Measurements from ENCODE around the gene STK11.

DNA sequence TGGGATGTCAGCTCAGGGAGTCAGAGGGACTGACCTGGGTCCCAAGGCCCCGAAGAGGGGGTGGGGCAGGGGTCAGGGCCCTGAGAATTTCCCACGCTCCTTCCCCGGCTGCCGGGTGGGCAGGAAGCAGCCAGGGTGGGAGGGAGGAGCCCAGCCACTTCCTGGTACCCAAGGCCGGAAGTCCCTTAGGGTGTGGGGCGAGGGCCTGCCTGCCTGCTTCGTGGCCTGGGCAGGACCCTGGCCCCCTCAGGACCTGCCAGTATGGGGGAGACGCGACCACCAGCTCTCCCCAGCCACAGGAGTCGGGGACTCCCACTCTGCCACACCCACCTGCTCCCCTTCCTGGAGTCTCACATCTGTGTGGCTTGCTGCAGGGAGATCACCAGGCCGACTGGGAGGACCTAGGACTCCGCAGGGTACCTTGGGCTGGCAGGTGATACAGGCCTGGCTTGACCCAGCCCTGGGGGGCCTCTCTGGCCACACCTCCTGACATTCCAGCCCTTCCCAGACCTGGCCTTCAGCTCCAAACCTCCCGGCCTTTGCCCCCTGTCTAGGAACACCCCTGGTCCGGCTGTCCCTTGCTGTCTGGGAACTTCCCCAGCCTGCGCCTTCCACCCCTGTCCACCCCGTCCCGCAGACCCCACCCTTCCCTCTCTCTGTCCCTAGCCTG, 53.8 kb downstream of the STK11 start:
- TF ChIP-seq, protein P1, sequence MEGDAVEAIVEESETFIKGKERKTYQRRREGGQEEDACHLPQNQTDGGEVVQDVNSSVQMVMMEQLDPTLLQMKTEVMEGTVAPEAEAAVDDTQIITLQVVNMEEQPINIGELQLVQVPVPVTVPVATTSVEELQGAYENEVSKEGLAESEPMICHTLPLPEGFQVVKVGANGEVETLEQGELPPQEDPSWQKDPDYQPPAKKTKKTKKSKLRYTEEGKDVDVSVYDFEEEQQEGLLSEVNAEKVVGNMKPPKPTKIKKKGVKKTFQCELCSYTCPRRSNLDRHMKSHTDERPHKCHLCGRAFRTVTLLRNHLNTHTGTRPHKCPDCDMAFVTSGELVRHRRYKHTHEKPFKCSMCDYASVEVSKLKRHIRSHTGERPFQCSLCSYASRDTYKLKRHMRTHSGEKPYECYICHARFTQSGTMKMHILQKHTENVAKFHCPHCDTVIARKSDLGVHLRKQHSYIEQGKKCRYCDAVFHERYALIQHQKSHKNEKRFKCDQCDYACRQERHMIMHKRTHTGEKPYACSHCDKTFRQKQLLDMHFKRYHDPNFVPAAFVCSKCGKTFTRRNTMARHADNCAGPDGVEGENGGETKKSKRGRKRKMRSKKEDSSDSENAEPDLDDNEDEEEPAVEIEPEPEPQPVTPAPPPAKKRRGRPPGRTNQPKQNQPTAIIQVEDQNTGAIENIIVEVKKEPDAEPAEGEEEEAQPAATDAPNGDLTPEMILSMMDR (IDR thresholded peaks at IDR 0.05) = no peak
- TF ChIP-seq POLR2A (IDR thresholded peaks at IDR 0.05) = peak; percentile 71 to 85
